DOHH2 (cell line): Measurements from ENCODE around the gene KRT33B.

Experiments used
- CTCF ChIP-seq: fragments of 200-600 bp; sonication (generic); IDR thresholded peaks from one replicate; pipeline ENCODE4 v1.5.1; 2014; ENCODE audit warnings: antibody characterized with exemption, mild to moderate bottlenecking, low read depth, low read length; ENCODE audit not compliant: poor library complexity, severe bottlenecking
- EZH2phosphoT487 ChIP-seq: fragments of 200-600 bp; sonication (generic); IDR thresholded peaks from 2 replicates; pipeline ENCODE4 v1.6.1; 2017; ENCODE audit warnings: borderline replicate concordance, mild to moderate bottlenecking, antibody characterized with exemption, low read length, moderate library complexity, mixed read lengths

- TF ChIP-seq CTCF (no peak), EZH2phosphoT487 (no peak)
Measured at GRCh38 chr17:41402161-41402560, 32.5 kb upstream of the KRT33B start.
